WERI-Rb-1 (cell line): ENCODE measurements around the gene NDUFA12.

Source experiments
- DNase-seq: peaks from one replicate; pipeline ENCODE4 v3.0.0-alpha.2; 2020
- H3K27ac ChIP-seq: fragments of 250-450 bp; sonication (Bioruptor Pico); 2 replicates; pipeline ENCODE4 v1.5.1; 2020; ENCODE audit warnings: mild to moderate bottlenecking, moderate library complexity
- H3K27me3 ChIP-seq: fragments of 250-450 bp; sonication (Bioruptor Pico); 2 replicates; pipeline ENCODE4 v1.5.1; 2021; ENCODE audit warnings: mild to moderate bottlenecking, low read depth, moderate library complexity; ENCODE audit not compliant: insufficient read depth, severe bottlenecking
- H3K36me3 ChIP-seq: fragments of 250-450 bp; sonication (Bioruptor Pico); 2 replicates; pipeline ENCODE4 v1.5.1; 2020; ENCODE audit warnings: mild to moderate bottlenecking, moderate library complexity
- H3K4me3 ChIP-seq: 2 replicates; pipeline ENCODE4 v1.5.1; 2011; ENCODE audit warnings: low read depth, mild to moderate bottlenecking, control low read depth, low read length
- H3K9me3 ChIP-seq: fragments of 250-450 bp; sonication (Bioruptor Pico); 2 replicates; pipeline ENCODE4 v1.5.1; 2021; ENCODE audit warnings: mild to moderate bottlenecking, moderate library complexity; ENCODE audit not compliant: severe bottlenecking
- CTCF ChIP-seq: IDR thresholded peaks from 2 replicates; pipeline ENCODE4 v1.5.1; 2011; ENCODE audit warnings: low read depth, mild to moderate bottlenecking, control low read depth, inconsistent platforms, low read length

The NDUFA12 gene

DNA sequence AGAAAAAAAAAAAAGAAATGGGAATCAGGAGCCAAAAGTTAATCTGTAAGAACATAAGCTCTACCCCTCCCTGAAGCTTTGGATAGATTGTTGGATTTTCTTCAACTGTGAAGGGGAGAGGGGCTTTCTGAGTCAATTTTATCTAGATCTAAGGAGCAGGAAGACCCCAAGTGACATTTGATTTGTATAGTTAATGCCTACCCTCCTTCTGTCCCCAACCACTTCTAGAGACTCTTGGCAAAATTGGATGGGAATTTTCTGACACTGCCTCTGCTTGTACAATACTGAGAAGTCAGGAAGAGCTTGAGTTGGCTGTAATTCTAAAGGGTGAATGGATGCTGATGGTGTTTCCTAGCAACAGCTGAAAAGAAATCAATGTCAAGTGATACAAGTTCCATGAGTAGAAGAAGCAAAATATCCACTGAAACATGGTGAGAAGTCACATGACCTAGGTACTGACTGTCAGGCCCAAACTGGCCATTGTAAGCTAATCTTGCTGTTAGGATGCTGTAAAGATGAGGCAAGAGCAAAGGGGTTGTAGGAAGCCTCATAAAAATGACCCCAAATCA lies 42.2 kb downstream of the NDUFA12 start:
- Histone ChIP-seq H3K9me3 (no peaks in the 10 kb centered on the region), H3K36me3 (no peaks in the 10 kb centered on the region), H3K27ac (no peak overlapping the region), H3K27me3 (no peaks in the 10 kb centered on the region), H3K4me3 (no peak overlapping the region)
- no peak for DNase-seq
- TF ChIP-seq CTCF, result no peak

DNA sequence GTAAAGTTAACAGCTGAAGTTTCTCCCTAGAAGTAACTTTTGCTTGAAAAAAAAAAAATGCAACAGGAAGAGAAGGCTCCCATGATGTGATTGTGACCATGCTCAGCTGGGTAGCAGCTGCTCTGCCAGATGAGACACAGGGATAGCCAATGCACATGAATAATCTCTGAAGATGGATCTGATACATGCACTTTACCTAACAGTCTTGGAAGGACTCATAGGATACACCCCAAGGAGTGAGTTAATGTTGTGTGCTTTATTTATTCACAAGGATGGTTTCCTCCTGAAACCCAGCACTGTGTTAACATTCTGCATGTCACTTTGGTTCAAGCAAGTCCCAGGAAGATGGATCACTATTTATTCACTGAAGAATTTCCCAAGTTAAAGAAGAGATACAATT lies 46.5 kb downstream of the NDUFA12 start:
- Histone ChIP-seq H3K4me3 (no peak overlapping the region), H3K27me3 (no peaks in the 10 kb centered on the region), H3K36me3 (no peaks in the 10 kb centered on the region), H3K27ac (no peak overlapping the region), H3K9me3 (no peaks in the 10 kb centered on the region)
- DNase-seq, result no peak
- no peak for TF ChIP-seq CTCF

DNA sequence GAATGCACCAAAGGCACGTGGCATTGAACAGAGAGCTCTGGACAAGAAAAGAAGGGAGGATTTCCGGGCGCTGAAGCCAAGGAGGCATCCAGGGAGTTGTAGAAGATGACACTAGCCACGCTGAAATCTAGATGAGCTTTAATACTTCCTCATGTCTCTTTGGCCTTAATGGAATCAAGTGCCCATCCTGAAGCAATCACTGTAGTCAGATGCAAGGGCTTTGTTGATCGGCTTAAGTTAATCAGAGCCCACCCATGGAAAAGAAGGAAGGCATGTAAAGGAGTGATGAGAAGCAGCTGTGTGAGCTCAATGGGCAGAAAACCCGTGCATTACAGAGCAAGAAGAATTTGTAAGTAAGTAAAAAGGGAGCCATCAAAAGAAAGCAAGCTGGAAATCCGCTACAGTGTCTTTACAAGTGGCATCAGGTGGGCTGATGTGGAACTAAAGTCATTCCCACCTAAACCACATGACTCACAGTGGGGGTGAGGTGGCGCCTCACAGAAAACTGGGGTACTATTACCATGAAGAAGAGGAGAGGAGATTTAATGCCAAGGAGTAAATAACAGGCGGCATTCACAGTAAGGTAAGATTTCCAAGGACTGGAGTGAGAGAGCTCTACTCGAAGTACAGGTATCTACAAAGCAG lies 48.4 kb downstream of the NDUFA12 start:
- H3K27ac ChIP-seq, result no peak overlapping the region
- no peak for TF ChIP-seq CTCF
- no peak for DNase-seq
- H3K9me3 ChIP-seq, result no peaks in the 10 kb centered on the region
- no peaks in the 10 kb centered on the region for H3K36me3 ChIP-seq
- no peaks in the 10 kb centered on the region for H3K27me3 ChIP-seq
- no peak overlapping the region for H3K4me3 ChIP-seq

DNA sequence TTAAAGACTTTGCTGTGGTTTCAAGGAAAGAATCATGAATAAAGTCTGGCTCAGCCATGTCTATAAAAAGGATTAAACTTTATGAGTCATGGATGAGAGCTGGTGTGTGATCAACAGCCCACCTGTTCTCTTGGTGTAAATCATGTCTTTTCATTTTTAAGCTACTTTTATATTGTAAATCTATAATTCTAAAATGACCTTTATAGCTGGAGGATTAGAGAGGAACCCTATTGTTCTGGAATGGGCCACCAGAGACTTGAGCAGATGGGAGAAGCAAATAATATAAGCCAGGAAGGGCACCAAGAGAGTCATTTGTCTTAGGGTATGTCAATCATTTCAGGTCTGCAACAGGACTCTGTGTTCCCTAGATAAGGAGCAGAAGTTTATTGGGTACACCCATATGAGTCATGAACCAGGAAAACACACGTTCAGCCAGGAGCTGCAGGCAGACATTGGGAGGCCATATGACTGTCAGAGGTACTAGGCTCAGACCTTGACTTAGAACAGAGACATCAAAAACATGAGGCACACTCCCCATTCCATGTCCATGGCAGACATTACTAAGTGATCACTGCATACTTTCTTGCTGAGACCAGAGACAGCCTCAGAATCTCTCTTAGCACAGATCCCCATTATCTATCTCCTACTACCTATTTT lies 49.3 kb downstream of the NDUFA12 start:
- Histone ChIP-seq H3K4me3 (no peak overlapping the region), H3K9me3 (no peaks in the 10 kb centered on the region), H3K36me3 (no peaks in the 10 kb centered on the region), H3K27me3 (no peaks in the 10 kb centered on the region), H3K27ac (no peak overlapping the region; the same call in 1 of the 2 replicates)
- DNase-seq, result no peak
- no peak for TF ChIP-seq CTCF

DNA sequence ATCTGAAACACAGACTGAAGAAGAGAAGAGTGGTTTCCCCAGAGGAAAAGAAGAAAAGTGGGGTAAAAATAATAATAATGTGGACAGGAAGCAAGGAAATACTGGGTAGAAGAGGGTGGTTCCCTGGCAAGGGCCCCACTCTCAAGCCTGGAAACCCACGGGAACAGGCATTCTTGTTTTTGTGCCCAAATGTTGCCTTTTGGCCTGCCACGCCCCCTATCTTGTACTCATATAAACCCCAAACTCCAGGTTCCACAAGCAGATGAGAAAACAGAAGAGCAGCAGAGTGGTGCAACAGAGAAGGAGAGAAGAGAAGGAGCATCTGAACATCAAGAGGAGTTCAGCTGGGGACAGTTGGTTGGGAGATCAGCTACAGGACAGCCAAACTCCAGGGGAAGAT lies 51.2 kb downstream of the NDUFA12 start:
- H3K27ac ChIP-seq, result no peak overlapping the region
- no peak for TF ChIP-seq CTCF
- no peaks in the 10 kb centered on the region for H3K36me3 ChIP-seq
- DNase-seq, result no peak
- H3K27me3 ChIP-seq, result no peaks in the 10 kb centered on the region
- no peak overlapping the region for H3K4me3 ChIP-seq
- no peaks in the 10 kb centered on the region for H3K9me3 ChIP-seq
